ENCODE results near the gene STAB2.
A peak's percentile ranks its signal among the peaks of the same experiment; 100 is the strongest.

The STAB2 gene

DNA sequence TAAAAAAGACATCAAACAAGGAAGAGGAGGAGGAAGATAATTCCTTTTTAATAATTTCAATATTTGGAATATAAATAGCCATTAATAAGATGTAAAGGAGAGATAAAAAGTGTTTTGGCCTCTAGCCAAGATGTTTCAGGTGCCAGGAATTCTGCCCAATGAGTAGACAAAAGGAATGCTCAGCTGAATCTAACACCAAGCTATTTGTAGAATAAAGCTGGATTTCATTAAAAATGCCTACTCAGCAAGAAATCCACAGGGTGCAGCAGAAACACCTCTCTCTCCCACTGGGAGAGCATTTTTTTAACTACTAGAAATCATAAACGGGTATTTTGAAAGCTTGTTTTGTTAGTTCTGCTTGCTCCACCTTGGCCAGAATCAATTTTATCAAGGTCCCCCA, 4.1 kb upstream of the STAB2 start:
- no peak for DNase-seq

GRCh38 chr12:103586132-103586531, 941 bp upstream of the STAB2 start:
- no peak for DNase-seq

- no peak for DNase-seq
Measured at GRCh38 chr12:103588680-103589079, 1.6 kb downstream of the STAB2 start.

GRCh38 chr12:103589517-103589916, 2.4 kb downstream of the STAB2 start:
- DNase-seq = no peak

GRCh38 chr12:103590271-103590670, 3.2 kb downstream of the STAB2 start:
- no peak for DNase-seq

GRCh38 chr12:103596981-103597380, 9.9 kb downstream of the STAB2 start:
- no peak for DNase-seq

DNA sequence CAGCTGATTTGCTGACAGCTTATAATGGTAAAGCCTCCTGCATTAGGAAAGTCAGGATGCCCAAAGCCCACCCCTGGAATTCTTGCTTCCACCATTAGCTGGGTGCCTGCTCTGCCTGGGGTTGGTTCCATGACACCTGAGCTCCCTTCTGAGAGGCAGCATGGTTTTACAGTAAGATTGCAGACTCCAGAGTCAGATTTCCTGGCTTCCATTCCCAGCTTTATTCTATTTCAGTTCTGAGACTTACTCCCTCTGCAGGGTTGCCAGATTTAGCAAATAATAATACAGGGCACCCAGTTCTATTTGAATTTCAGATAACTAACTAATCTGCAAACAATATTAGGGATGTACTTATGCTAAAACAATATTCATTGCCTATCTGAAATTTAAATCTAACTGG, 12.2 kb downstream of the STAB2 start:
- no peak for DNase-seq

DNA sequence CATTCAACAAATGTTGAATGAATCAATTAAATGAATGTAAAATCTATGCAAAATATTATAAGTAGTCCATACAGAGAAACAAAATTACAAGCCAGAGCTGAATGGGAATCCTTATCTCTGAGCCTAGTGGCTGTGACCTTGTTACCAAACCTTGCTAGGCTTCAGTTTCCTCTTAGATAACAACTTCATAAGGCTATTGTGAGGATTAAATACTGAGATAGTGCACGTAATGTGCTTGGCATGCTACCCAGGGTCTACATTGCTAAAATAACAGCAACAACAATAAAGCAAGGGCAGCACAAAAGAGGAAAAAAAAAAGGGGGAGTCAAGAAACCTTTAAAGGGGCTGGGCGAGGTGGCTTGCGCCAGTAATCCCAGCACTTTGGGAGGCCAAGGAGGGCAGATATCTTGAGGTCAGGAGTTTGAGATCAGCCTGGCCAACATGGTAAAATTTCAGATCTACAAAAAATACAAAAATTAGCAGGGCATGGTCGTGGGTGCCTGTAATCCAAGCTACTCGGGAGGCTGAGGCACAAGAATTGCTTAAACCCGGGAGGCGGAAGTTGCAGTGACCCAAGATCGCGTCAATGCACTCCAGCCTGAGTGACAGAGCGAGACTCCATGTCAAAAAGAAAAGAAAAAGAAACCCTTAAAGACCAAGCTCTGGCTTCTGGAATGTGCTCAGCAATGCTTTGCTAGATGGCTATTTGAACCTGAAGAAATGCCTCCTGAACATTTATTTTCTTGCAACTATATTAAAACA, 14.1 kb downstream of the STAB2 start:
- DNase-seq = no peak

DNA sequence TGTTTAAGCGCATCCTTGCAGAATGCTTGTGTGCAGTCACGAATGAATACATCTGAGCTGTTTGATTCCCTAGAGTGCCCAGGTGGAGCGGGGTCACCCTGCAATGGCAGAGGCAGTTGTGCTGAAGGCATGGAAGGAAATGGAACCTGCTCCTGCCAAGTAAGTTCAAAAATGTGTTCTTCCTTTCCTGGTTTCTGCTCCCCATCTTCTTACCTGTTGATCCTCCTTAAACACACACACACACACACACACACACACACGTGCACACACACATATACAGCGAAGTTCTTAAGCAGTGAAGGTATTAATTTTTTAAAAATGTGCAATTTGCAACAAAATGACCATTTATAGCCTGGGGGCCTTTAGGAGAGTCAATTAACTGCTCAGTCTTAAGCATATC, 33.3 kb downstream of the STAB2 start:
- no peak for DNase-seq

DNA sequence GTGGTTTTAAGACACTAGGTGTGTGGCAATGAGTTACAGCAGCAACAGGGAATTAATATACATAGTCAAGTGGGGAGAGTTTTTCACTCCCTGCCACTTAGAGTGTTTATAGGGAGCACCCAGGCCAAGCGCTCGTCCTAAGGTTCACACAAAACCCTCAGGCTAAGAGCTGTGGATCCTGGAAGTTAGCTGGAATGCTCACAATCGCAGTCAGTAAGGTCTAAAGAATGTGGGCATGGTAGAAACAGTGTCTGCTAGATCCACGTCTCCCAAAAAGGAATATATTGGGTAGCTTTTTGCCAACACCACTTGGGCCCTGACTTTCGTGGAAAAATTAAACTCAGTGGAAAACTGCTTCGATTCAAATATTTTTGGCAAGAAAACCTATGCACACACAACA, 36.6 kb downstream of the STAB2 start:
- no peak for DNase-seq

DNA sequence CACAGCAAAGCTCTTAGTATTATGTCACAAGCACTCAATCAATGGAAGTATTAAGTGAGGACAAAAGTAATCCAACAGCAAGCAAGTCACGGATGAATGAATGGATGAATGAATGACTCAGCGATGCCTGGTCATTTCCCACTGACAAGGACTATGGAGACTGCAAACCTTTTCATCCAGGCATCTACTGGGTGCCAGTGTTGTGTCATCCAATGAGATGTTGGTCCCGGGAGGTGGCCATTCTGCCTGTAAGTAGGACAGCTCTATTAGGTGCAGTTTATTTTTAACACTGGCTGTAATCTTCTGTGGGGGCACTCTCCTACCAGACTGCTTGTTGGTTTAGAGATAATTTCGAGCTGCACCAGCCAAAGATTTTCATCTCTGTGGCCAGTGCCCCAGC, 39.4 kb downstream of the STAB2 start:
- DNase-seq = no peak

DNA sequence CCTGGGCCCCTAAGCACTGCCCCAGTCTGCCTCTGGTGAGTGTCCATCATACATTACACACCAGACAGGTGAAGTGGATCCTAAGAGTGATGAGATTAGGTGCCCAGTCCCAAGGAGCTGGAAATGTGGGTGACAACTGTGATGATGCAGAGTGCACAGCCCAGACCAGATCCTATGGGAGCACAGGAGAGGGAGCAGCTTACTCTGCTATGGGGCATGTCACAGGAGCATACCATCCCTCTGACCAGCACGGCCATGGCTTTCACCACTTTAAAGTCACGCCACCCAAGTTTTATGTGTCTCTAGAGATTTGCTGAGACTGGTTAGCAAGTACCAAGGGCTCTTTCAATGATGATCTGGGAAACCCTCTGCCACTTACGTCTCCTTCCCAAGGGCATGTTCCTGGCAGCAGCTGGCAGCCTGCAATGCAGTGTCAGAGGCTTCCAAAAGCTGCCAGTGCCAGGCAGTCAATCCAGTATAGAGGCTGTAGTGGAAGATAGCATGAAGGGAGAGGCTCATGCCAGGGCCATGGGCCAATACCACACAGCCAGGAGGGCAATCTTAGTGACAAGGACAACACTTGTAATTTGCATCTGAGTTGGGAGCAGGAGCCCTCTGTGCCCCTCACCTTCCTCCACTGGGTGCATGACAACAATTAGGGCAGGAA, 40.2 kb downstream of the STAB2 start:
- no peak for DNase-seq

DNA sequence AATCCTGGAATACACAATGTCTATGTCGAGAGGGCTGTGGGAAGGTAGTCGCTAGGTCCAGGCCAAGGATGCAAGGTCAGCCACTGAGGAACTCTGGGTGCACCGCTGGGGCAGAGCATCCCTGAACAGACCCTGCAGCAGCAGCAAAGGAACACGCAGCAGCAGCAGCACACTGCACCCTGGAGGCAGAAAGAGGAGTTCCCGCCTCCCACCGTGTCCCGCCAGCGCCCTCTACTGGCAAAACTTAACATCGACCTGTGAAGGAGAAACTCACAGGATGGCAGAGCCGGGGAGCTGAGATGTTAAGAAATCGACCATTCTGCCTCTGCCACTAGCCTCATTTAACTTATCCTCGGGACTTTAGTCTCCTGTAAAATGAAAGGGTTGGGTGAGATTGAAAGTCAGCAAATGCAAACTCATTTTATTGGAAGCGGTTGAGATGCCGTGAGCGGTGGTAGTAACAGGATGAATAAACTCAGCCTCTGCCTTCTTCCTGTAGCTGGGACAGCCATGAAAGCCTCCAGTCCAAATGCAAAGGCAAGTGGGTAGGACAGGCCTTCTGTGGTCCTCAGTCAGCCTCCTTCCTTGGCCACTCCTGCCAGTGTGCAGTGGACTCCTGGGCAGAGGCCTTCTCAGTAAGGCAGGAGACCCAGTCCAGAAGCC, 45.6 kb downstream of the STAB2 start:
- peak; percentile 58 for DNase-seq

GRCh38 chr12:103634732-103635131, 47.7 kb downstream of the STAB2 start:
- DNase-seq = no peak

DNA sequence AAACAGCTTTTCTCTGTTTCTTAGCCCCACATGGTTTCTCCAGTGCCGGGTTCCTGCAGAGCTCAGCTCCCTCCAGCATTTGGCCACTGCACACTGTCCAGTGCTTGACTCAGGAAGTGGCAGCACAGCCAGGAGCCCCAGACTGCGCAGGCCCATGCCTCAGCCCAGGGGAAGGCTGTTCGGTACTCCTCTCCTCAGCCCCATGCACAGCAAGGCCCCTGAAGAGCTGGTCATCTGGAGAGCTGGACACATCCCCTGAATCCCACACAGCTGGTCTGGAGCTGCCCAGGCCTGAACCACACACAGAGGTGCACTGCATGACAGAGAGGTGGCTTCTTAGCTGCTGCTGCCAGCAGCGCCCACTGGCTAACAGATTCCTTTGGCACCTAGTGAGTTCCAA, 48.3 kb downstream of the STAB2 start:
- DNase-seq = no peak

DNA sequence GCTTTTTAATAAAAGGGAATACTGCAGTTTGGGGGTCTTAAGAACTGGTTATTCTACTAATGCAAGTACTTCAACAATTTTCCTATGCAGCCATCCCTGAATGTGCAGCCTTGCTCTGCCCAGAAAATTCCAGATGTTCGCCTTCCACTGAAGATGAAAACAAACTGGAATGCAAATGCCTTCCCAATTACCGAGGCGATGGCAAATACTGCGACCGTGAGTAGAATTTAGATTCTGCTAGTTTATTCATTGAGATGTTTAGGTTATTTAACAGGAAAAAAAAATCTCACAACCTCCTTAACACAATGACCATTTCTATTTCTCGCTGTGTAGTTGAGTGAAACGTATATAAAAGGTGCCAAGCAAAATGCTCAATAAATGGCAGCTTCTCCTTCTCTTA, 49.9 kb downstream of the STAB2 start:
- no peak for DNase-seq

GRCh38 chr12:103637429-103637828, 50.4 kb downstream of the STAB2 start:
- no peak for DNase-seq

- no peak for DNase-seq
Measured at GRCh38 chr12:103639983-103640382, 52.9 kb downstream of the STAB2 start.

GRCh38 chr12:103640410-103640809, 53.3 kb downstream of the STAB2 start:
- no peak for DNase-seq

DNA sequence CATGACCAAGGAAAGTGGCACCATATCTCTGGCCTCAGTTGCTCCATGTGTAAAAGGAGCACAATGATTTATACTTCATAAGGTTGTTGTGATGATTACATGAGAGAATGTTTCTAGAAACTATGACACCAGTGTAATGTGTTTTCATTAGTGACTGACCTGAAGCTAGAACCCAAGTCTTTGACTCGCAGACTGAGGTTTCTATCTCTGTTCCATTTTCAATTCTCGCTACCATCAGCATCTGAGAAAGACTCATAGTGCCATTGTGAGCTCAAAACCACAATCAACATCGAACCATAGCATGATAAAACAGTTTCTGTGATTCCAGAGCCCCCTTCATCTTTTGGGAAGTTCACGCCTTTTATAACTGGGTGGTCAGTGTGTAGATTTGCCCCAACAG, 53.8 kb downstream of the STAB2 start:
- no peak for DNase-seq

- no peak for DNase-seq
Measured at GRCh38 chr12:103642240-103642864, 55.3 kb downstream of the STAB2 start.

- DNase-seq = no peak
Measured at GRCh38 chr12:103645202-103645601, 58.1 kb downstream of the STAB2 start.

DNA sequence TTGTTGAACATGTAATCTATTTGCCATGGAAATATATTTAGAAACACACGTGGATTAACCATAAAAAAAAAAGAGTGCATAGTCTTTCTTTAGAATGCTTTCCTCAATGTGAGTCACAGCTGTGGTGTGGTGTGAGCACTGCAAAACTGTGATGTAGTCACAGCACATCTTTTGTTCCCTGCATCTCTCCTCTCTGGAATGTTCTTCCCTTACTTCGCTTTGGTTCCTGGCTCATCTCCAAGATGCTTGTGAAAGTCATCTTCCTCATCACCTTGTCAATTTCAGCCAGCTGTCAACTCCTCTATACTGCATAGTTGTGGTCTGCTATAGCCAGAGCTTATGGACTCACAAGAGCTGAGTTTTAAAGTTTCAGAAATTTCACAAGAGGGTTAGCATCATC, 60.2 kb downstream of the STAB2 start:
- DNase-seq = no peak

DNA sequence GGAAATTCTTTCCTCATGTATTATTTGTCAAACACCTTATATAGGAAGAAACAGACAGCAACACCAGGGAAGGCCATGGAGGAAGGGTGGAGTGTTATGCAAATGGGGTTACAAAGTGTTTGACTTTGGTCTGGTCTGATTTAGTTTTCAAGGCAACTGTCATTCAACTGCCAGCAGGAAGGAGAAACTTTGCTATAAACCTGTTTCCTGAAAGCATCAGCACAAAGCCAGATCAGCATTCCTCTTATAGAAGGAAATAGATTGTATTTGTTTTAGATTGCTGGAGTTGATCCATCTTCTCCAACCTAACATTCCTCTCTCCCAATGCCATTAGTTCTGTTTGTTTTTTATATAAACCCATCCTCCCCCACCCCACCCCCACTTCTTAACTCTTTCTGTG, 65.7 kb downstream of the STAB2 start:
- no peak for DNase-seq

Measured in GDM1 (cell line).